Measurements from ENCODE around the gene GPRASP2. TPM values are rescaled to one million over a fixed set of nuclear protein-coding genes. Genes with fewer than 3 reads are reported as not detected.
"Not testable (repeated sequence)": the region's sequence is repeated elsewhere in the genome, so short reads cannot be mapped to it uniquely, and the experiment has no call there.

The GPRASP2 gene
- 48.4 TPM for total RNA-seq

- peak; percentile 78 for DNase-seq
Observed at GRCh38 chrX:102712216-102712966, at the start of gene GPRASP2. Gene GPRASP2 (plus strand): TSS chrX:102712448. CDS start chrX:102714870, 2,422 bp downstream.

DNA sequence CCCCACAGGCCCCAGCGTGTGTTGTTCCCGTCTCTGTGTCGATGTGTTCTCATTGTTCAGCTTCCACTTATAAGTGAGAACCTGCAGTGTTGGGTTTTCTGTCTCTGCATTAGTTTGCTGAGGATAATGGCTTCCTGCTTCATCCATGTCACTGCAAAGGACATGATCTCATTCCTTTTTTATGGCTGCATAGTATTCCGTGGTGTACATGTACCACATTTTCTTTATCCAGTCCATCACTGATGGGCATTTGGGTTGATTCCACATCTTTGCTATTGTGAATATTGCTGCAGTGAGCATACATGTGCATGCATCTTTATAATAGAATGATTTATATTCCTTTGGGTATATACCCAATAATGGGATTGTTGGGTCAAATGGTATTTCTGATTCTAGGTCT lies 48.4 kb upstream of the GPRASP2 start:
- not testable (repeated sequence) for DNase-seq

GRCh38 chrX:102667034-102667433 lies 45.2 kb upstream of the GPRASP2 start:
- not testable (repeated sequence) for DNase-seq

DNA sequence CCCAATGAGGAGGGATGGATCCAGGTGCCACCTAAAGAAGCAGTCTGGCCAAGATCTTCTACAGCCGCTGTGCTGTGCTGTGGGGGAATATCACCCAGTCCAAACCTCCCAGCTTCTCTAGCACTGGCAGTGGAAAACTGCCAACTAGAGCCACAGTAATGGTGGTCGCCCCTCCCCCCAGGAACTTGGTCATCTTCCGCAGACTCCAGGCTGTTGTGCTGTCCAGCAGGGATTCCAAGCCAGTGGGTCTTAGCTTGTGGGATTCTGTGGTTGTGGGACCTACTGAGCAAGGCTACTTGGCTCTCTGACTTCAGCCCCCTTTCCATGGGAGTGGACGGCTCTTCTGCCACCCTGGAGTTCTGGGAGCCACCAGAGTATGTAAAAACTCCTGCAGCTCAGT lies 42.7 kb upstream of the GPRASP2 start:
- DNase-seq = no peak

- no peak for DNase-seq
Observed at GRCh38 chrX:102672856-102673255, 39.4 kb upstream of the GPRASP2 start.

GRCh38 chrX:102677479-102677878 lies 34.8 kb upstream of the GPRASP2 start:
- DNase-seq = not testable (repeated sequence)

DNA sequence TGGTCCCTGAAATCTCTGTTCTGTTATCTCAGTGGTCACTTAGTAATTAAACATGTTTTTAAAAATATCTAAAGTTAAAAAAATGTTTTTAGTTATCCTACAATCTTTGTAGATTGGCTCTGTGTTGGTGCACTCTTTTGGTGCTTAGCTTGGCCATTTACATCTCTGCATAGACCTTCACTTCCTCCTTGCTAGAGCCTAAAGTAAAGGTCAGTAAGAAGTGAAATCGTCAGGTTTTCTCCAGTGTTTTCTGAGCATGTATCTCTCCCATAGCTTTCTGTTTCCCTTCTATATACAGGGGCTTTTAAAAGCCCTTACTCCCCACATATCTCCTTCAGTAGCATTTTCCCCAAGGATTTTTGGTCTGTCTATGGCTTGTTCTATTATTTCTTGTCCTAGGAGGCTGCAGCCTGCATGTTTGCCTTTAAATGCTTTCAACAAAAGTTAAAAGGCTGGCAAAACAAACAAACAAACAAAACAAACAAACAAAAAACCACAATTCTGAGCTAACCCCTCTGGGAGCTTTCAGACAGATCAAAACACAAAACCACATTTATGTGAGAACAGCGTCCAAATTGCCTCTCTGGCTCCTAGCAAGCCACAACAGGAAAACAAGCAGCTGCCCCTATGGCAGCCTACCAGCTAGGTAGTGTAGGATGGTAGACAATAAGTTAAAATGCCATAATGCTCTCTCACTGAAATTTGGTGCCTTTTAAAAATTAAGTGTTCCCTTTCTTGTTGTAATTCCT lies 27.3 kb upstream of the GPRASP2 start:
- DNase-seq = no peak

- DNase-seq = no peak
Observed at GRCh38 chrX:102694749-102695148, 17.5 kb upstream of the GPRASP2 start.

GRCh38 chrX:102696306-102696705 lies 15.9 kb upstream of the GPRASP2 start:
- no peak for DNase-seq

GRCh38 chrX:102697494-102697893 lies 14.8 kb upstream of the GPRASP2 start:
- peak; percentile 68 for DNase-seq

GRCh38 chrX:102708900-102709299 lies 3.3 kb upstream of the GPRASP2 start:
- no peak for DNase-seq

- no peak for DNase-seq
Observed at GRCh38 chrX:102711872-102712215, 404 bp upstream of the GPRASP2 start.

DNA sequence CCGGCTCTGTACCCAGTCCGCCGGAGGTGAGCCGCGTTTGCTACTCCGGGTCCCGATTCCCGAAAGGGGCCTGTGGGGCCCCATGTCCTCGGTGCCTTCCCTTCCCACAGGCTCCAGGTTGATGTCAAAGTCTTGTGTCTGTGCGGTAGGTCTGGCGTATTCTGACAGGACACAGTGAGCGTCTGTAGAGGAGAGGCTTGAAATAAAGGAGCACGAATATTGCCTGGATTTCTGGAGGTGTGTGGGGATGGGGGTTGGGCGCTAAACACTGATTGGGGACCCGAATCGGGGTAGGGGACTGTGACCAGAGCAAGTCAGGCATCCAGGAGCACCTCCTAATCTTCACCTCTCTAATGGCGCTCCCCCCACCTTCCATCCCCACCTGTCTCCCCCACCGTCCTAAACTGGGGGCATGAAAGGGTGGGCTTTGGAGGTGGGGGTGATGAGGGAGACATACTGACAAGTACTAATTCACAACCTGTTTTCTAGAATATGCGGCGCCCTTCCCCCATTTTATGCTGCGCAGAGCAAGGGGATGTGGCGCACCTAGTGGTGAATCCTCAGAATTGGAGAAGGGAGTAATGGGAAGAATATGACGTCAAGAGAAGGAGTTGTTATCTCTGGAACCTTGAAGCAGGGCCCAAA lies 855 bp downstream of the GPRASP2 start:
- peak; percentile 85 for DNase-seq

- no peak for DNase-seq
Observed at GRCh38 chrX:102714994-102715393, 2.7 kb downstream of the GPRASP2 start.

- DNase-seq = no peak
Observed at GRCh38 chrX:102715967-102716366, 3.7 kb downstream of the GPRASP2 start.

GRCh38 chrX:102720237-102721168 lies 8.3 kb downstream of the GPRASP2 start, which contains the start of gene GPRASP3:
Gene GPRASP3 (plus strand): TSS chrX:102720743. CDS start chrX:102748996, 28,253 bp downstream.
- DNase-seq = peak; percentile 87

- DNase-seq = not testable (repeated sequence)
Observed at GRCh38 chrX:102721169-102721506, 8.9 kb downstream of the GPRASP2 start.

DNA sequence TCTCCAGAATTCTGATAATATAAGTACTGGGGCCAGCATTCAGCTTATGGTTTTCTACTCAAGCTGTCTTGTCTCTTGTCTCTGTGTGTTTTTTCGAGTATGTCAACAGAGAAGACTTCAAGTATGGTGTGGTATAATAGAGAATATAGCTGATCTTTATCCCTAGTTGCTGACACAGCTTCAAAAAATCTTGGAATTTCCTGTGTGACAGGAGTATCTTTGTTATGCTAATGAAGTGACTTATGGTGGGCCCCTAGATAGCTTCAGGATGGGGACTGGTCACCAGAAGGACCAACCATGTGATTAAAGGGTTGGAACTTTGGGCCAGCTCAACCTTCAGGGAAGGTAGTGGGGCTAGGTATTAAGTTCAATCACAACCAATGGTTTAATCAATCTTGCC lies 11.2 kb downstream of the GPRASP2 start:
- no peak for DNase-seq

GRCh38 chrX:102727761-102728160 lies 15.5 kb downstream of the GPRASP2 start:
- DNase-seq = no peak

DNA sequence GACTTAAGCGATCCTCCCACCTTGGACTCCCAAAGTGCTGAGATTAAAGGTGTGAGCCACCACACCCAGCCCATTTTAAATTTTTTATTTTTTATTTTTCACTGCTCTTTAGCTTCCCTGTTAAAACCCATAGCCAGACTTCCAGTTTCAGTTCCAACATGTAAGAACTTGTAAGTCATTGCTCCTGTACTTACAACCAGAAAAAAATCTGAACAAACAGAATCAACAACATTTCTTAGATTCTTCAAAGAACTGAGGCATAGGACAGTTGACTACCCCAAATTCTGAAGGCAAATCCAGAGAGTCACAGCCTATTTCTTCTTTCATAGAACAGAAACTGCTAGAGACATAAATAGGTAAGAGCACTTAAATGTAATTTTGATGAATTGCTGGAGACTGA lies 16.4 kb downstream of the GPRASP2 start:
- no peak for DNase-seq

DNA sequence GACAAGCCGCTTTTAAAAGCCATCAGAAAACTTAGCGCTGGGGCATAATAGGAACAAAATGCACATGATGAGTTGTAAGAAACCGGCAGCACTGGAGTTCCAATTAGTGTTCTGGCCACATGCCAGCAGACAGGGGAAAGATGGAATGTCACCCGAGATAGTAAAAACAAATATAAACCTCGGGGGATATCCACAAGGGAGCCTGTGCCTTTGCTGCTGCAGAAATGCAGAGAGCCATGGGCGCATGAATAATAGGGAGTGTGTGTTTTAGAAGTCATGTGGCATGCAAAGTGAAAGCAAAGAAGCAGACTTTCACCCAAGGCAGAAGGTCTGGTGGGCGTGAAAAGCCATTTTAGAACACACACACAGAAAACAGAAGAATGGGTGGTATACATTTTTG lies 27.4 kb downstream of the GPRASP2 start:
- no peak for DNase-seq

DNA sequence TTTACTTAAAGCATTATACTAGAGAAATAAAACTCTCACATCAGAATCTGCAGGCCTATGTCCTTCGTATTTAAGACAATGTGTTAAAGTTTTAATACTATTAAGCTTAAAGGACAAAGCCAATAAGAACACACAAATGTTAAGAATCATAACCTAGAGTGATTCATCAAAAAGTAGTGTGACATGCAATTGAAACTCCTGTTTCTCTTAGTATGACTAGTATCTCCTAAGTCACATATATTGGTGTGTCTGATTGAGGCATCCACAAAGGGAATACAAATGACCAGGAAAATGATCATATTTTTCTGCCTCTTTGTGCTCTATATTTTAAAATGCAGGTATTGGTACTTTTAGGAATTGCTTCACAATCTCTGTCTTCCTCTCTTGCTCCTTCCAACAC lies 32.1 kb downstream of the GPRASP2 start:
- no peak for DNase-seq
